ENCODE results near the gene CPT1A.

DNA sequence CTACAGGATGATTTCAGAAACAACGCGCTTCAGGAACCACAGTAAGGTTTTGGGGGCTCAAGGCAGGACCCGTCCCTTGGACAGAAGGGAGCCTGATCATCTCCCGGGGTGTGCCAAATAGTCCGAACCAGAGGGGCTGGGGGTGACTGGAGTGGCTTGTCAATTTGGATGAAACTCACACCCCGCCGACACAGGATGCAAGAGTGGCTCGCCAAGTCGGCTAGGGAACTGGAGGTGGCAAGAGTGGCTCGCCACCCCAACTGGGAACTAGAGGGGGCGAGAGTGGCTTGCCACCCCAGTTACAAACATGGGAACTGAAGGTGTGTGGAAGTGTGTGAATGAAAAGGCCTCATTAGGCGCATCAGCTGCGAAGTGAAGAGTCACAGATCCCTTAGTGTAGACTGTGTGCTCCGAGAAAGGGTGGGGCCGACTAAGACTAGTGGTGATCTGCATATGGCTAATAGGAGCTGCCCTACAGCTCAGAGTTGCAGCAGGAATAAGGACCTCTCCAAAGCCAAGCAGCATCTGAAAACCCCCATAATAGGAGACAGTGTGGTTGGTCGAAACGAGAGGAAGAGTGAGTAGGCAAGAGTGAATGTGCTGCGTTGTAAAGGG is 26.6 kb upstream of the CPT1A start:
- TF ChIP-seq, protein P1, sequence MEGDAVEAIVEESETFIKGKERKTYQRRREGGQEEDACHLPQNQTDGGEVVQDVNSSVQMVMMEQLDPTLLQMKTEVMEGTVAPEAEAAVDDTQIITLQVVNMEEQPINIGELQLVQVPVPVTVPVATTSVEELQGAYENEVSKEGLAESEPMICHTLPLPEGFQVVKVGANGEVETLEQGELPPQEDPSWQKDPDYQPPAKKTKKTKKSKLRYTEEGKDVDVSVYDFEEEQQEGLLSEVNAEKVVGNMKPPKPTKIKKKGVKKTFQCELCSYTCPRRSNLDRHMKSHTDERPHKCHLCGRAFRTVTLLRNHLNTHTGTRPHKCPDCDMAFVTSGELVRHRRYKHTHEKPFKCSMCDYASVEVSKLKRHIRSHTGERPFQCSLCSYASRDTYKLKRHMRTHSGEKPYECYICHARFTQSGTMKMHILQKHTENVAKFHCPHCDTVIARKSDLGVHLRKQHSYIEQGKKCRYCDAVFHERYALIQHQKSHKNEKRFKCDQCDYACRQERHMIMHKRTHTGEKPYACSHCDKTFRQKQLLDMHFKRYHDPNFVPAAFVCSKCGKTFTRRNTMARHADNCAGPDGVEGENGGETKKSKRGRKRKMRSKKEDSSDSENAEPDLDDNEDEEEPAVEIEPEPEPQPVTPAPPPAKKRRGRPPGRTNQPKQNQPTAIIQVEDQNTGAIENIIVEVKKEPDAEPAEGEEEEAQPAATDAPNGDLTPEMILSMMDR (conservative IDR thresholded peaks at IDR 0.05), result no peak
- TF ChIP-seq ZFX (IDR thresholded peaks at IDR 0.05), result no peak

Measured in C4-2B (cell line).